ENCODE results near the gene MED8. TPM values are rescaled to one million over a fixed set of nuclear protein-coding genes. Genes with fewer than 3 reads are reported as not detected.

The MED8 gene
- total RNA-seq, 1 donor = 65.9 TPM

DNA sequence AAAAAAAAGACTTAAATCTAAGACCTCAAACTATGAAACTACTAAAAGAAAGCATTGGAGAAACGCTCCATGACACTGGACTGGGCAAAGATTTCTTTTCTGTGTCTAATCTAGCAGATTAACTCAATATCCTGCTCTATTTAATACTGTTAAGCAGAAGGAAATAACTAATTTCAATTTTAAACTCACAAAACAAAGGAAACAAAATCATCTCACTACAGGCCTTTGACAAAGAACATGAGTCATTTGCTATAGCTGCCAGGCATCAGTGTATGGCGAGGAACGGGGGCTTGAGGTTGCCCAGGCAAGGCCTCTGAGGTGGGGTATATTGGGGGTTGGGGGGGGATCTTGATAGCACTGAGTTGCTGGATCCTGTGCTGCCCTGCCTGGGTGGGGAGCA is 21.0 kb upstream of the MED8 start:
- no peak for DNase-seq (ENCODE audit: insufficient read length, low spot score, missing footprints)
- Histone ChIP-seq H3K4me2 (ENCODE audit: insufficient read depth, low read length) (no peak overlapping the region), H3K27me3 (ENCODE audit: insufficient read depth, low read length) (no peaks in the 10 kb centered on the region), H3K4me1 (ENCODE audit: insufficient read depth, low read length) (no peaks in the 10 kb centered on the region), H3K27ac (ENCODE audit: low read depth, low read length) (no peak overlapping the region), H4K20me1 (ENCODE audit: insufficient read depth, low read length) (no peaks in the 10 kb centered on the region), H2AFZ (ENCODE audit: low read length) (no peak overlapping the region), H3K79me2 (ENCODE audit: insufficient read depth, low read length) (no peaks in the 10 kb centered on the region), H3K4me3 (ENCODE audit: insufficient read depth, low read length) (no peak overlapping the region), H3K36me3 (ENCODE audit: insufficient read depth, low read length) (peaks cover 47% of the 10 kb centered on the region), H3K9me3 (ENCODE audit: low read depth, low read length) (no peaks in the 10 kb centered on the region)
- no peak for TF ChIP-seq CTCF (IDR thresholded peaks at IDR 0.05; ENCODE audit: extremely low read depth, low read depth, low read length)

DNA sequence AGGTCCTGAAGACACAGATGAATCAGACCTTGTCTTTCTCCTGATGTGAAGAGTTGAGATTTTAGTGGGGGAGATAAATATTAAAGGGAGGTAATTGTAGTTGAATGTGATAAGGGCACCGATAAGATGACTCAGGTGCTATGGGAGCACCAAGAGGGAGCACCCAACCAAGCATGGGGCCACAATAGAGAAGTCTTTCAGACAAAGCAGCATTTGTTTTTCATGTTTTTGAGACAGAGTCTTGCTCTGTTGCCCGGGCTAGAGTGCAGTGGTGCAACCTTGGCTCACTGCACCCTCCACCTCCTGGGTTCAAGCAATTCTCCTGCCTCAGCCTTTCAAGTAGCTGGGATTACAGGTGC is 16.3 kb upstream of the MED8 start:
- H3K79me2 ChIP-seq (ENCODE audit: insufficient read depth, low read length) = peaks cover 17% of the 10 kb centered on the region
- DNase-seq (ENCODE audit: insufficient read length, low spot score, missing footprints) = no peak
- H3K4me1 ChIP-seq (ENCODE audit: insufficient read depth, low read length) = no peaks in the 10 kb centered on the region
- H3K4me2 ChIP-seq (ENCODE audit: insufficient read depth, low read length) = no peak overlapping the region
- no peak overlapping the region for H3K4me3 ChIP-seq (ENCODE audit: insufficient read depth, low read length)
- peaks cover 16% of the 10 kb centered on the region for H4K20me1 ChIP-seq (ENCODE audit: insufficient read depth, low read length)
- no peak overlapping the region for H3K27ac ChIP-seq (ENCODE audit: low read depth, low read length)
- no peaks in the 10 kb centered on the region for H3K9me3 ChIP-seq (ENCODE audit: low read depth, low read length)
- no peak overlapping the region for H2AFZ ChIP-seq (ENCODE audit: low read length)
- no peaks in the 10 kb centered on the region for H3K27me3 ChIP-seq (ENCODE audit: insufficient read depth, low read length)
- H3K36me3 ChIP-seq (ENCODE audit: insufficient read depth, low read length) = peaks cover 59% of the 10 kb centered on the region
- no peak for TF ChIP-seq CTCF (IDR thresholded peaks at IDR 0.05; ENCODE audit: extremely low read depth, low read depth, low read length)

DNA sequence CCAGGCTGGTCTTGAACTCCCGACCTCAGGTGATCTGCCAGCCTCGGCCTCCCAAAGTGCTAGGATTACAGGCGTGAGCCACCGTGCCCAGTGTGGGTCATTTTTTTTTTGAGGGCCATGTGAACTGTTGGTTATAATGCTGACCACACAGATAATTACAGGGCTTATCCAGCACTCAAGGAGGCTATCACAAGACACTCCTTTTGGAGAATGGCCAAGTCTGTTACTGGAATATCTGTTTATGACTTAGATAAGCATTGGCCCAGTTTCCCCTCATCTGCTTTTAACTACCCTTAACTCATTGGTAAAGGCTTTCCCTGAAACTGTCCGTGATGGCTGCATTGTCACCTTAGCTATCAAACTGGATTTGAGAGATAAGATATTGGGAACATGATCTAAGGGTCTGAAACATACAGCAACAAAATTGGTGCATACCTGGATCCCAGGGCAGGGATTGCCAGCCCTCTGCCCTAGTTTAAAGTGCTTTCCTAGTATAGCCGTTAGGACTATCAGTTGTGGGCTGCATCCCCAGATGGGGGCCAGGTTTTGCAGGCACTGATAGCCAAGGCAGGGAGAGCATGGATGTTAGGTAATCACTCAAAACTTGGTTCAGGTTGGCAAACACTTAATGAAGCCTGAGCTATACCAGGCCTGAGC is 15.7 kb upstream of the MED8 start:
- peaks cover 19% of the 10 kb centered on the region for H3K79me2 ChIP-seq (ENCODE audit: insufficient read depth, low read length)
- no peak overlapping the region for H2AFZ ChIP-seq (ENCODE audit: low read length)
- no peak overlapping the region for H3K4me3 ChIP-seq (ENCODE audit: insufficient read depth, low read length)
- H3K27ac ChIP-seq (ENCODE audit: low read depth, low read length) = no peak overlapping the region
- peaks cover 59% of the 10 kb centered on the region for H3K36me3 ChIP-seq (ENCODE audit: insufficient read depth, low read length)
- no peaks in the 10 kb centered on the region for H3K27me3 ChIP-seq (ENCODE audit: insufficient read depth, low read length)
- no peaks in the 10 kb centered on the region for H3K4me1 ChIP-seq (ENCODE audit: insufficient read depth, low read length)
- no peak overlapping the region for H3K4me2 ChIP-seq (ENCODE audit: insufficient read depth, low read length)
- no peak for DNase-seq (ENCODE audit: insufficient read length, low spot score, missing footprints)
- TF ChIP-seq CTCF (IDR thresholded peaks at IDR 0.05; ENCODE audit: extremely low read depth, low read depth, low read length) = no peak
- H4K20me1 ChIP-seq (ENCODE audit: insufficient read depth, low read length) = peaks cover 16% of the 10 kb centered on the region
- no peaks in the 10 kb centered on the region for H3K9me3 ChIP-seq (ENCODE audit: low read depth, low read length)

DNA sequence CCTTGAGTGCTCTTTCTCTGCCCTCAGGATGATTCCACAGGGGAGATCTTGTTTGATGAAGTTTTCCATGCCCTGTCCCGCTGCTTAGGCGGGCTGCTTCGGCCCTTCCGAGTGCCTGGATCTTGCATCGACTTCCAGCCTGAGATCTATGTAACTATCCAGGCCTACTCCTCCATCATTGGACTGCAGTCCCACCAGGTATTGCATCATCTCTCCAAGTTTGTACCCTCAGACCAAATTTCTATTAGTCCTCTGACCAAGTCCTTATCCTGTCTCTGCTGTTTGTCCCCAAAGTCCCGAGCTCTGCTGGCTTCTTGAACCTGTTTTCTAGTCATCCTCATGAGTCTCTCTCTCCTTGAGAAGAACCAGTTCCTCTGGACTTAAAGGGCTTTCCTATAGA is 14.8 kb upstream of the MED8 start:
- no peak overlapping the region for H3K4me2 ChIP-seq (ENCODE audit: insufficient read depth, low read length)
- H4K20me1 ChIP-seq (ENCODE audit: insufficient read depth, low read length) = peaks cover 16% of the 10 kb centered on the region

More for the DNA sequence above, 14.8 kb upstream of the MED8 start:
- no peak overlapping the region for H2AFZ ChIP-seq (ENCODE audit: low read length)
- peaks cover 63% of the 10 kb centered on the region for H3K36me3 ChIP-seq (ENCODE audit: insufficient read depth, low read length)
- no peak for TF ChIP-seq CTCF (IDR thresholded peaks at IDR 0.05; ENCODE audit: extremely low read depth, low read depth, low read length)
- no peak overlapping the region for H3K4me3 ChIP-seq (ENCODE audit: insufficient read depth, low read length)
- DNase-seq (ENCODE audit: insufficient read length, low spot score, missing footprints) = no peak
- no peaks in the 10 kb centered on the region for H3K27me3 ChIP-seq (ENCODE audit: insufficient read depth, low read length)
- H3K27ac ChIP-seq (ENCODE audit: low read depth, low read length) = no peak overlapping the region
- no peaks in the 10 kb centered on the region for H3K9me3 ChIP-seq (ENCODE audit: low read depth, low read length)
- no peaks in the 10 kb centered on the region for H3K4me1 ChIP-seq (ENCODE audit: insufficient read depth, low read length)
- H3K79me2 ChIP-seq (ENCODE audit: insufficient read depth, low read length) = peaks cover 24% of the 10 kb centered on the region

Data from osteoblast (primary cell).